Body of pancreas (tissue), 4 donors: ENCODE results near the gene ABL1.

Source experiments
- CTCF ChIP-seq, 7 experiments: fragments of 450-650 bp in 4 of 7; fragments of 200-600 bp in 3 of 7; sonication (generic) in 3 of 7; IDR thresholded peaks; one replicate each; pipeline ENCODE4 v1.5.1; 2016 to 2019; ENCODE audit warnings: antibody characterized with exemption in 7 of 7
- POLR2A ChIP-seq, 3 donors: fragments of 450-650 bp; IDR thresholded peaks; one replicate each; pipeline ENCODE4 v1.6.1; 2016; ENCODE audit warnings: antibody characterized with exemption in 3 of 3, mild to moderate bottlenecking in 2 of 3

GRCh38 chr9:130921989-130922892, 87.2 kb downstream of the ABL1 start:
- no peak for TF ChIP-seq CTCF (IDR thresholded peaks at IDR 0.05)
- no peak for TF ChIP-seq POLR2A (IDR thresholded peaks at IDR 0.05)
